Stimulated activated CD8-positive, alpha-beta memory T cell treated with anti-CD3 and anti-CD28 coated beads, Interleukin-12 subunit alpha, Interleukin-12 subunit beta, amount 100 ng/mL, for 1 hour (primary cell): ENCODE data around the gene DIP2B.
"Not testable (repeated sequence)": the region's sequence is repeated elsewhere in the genome, so short reads cannot be mapped to it uniquely, and the experiment has no call there.

Source experiments
- DNase-seq: peaks from one replicate; pipeline ENCODE4 v3.0.0-alpha.2; 2020; ENCODE audit warnings: low read depth

Gene DIP2B

DNA sequence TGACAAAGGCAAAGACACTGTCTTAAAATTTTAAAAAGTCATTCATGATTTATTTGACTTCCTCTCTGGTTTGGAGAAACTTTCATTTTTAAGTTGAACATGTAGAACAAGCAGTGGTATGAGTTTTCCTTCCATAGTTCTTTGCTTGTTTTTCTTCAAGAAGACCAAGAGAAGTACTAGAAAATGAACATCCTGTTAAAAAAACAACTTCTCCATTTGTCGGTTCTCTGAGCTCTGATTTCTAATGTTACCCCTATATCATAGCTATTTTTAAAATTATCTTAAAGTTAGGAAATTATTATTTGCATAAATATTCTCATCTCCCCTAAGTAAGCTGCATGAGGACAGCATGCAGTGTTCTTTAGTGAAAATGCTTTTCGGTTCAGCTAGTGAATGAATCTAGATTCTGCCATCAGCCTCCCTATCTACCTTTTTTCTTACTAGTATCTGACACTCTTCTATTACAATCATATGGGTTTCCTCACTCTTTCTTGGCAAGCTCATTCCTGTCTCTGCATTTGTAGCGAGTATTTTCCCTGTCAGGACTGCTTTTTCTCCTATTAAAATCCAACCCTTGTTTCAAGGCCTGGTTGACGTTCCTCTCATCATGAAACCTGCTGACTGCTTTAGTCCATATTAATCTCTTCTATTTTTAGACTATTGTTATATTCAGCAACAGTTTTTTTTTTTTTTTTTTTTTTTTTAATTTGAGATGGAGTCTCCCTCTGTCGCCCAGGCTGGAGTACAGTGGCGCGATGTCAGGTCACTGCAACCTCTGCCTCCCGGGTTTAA, 15.8 kb downstream of the DIP2B start:
- DNase-seq = no peak

DNA sequence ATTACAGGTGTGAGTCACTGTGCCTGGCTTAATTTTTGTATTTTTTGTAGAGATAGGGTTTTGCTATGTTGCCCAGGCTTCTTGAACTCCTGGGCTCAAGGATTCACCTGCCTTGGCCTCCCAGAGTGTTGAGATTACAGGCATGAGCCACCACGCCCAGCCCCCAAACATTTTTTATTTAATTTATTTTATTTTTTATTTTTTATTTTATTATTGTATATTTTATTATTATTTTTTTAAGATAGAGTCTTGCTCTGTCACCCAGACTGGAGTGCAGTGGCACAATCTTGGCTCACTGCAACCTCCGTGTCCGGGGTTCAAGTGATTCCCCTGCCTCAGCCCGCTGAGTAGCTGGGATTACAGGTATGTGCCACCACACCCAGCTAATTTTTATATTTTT, 17.0 kb downstream of the DIP2B start:
- not testable (repeated sequence) for DNase-seq

DNA sequence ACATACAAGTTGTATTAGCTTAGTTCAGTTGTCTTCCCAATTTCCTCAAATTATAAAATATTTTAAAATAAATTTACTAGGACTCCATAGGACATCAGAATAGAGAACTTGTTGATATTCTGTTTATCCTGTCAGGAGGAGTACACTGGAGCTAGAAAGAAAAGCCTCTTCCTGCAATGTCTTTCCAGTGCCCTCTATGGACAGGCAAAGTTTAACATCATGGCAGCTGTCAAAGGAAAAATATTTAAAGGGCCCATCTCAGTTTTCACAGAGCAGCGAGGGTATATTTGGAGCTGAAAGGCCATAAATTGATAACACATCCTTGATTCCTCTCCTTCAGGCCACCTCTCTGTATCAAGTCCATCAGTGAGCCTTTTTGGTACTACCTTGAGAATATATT, 19.0 kb downstream of the DIP2B start:
- DNase-seq = no peak

DNA sequence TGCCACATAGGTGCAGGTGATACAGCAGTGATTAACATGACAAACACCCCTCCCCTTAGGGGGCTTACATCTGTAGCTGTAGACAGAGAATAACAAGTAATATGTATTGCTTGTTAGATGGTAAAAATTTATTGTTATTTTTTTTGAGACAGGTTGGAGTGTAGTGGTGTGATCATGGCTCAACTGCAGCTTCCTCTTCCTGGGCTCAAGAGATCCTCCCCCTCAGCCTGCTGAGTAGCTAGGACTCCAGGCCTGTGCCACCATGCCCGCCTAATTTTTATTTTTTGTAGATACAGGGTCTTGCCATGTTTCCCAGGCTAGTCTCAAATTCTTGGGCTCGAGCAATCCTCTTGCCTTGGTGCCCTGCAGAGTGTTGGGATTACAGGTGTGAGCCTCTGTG, 19.8 kb downstream of the DIP2B start:
- no peak for DNase-seq

DNA sequence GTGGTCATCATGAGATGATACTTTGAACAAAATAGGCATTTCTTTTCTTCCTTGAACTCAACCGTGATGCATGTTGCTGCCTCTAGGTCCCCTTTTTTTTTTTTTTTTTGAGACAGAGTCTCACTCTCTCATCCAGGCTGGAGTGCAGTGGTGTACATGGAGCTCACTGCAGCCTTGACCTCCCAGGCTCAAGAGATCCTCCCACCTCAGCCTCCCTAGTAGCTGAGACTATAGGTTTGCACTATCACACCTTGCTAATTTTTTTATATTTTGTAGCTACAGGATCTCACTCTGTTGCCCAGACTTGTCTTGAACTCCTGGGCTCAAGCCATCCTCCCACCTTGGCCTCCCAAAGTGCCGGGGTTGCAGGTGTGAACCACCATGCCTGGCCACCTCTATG, 20.6 kb downstream of the DIP2B start:
- no peak for DNase-seq

DNA sequence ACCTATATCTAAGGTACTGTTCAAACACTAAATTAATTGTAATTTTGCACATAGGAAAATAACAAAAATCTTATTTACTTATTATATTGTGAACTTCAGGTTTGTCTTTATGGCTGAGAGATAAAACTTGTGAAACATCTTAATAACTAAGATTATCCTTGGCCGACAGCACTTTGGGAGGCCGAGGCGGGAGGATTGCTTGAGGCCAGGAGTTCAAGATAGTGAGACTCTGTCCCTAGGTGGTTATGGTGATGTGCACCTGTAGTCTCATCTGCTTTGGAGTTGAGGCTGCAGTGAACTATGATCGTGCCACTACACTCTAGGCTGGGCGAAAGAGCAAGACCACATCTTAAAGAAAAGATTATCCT, 22.6 kb downstream of the DIP2B start:
- DNase-seq = no peak

DNA sequence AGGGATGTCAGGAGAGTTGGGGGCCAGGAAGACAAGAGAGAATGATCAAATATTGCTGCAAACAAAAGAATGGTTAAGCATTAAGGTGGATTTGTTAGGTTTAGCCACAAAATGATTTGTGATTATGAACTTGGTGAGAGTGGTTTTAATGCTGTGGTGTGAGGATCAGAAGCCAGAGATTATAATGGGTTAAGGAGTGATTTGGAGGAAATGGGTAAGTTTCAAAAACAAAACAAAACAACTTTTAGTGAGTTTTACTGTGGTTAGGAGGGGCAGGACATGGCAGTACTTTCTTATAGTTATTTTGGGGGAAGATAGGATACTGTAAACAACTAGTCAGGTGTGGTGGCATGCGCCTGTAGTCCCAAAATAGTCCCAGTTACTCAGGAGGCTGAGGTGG, 24.0 kb downstream of the DIP2B start:
- DNase-seq = no peak

DNA sequence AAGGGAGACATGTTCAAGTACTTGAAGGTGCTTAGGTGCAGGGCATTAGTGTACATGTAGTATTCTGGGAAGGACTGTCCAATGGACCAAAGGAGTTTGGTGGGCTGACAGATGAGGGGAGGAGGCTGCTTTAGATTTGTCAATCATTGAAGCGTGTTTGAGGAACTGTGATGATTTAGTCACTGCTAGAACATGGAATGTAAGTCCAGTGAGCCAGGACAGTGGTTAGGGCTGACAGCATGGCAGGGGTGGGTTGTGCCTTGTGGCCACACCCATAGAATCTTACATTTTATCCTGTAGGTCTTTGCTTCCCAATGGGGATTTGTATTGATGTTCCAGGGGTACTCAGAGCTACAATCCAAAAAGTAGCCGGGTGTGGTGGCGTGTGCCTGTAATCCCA, 24.6 kb downstream of the DIP2B start:
- no peak for DNase-seq

DNA sequence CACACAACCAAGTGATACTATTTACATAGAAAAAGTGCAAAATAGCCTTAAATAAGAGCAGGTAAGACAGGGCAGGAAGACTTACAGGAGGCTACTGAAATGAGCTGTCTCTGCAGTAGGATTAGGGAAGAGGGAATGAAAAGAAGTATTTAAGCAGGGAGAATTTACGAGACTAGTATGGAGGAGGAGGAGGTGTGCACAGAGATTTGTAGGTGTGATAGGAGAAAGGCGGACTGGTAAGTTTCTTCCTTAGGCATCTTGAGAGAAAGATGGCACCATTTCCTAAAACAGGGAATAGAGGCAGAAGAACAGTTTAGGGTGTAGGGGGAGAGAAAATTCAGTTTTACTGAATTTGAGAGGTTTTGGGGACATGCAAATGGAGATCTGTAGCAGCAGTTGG, 25.7 kb downstream of the DIP2B start:
- DNase-seq = no peak

DNA sequence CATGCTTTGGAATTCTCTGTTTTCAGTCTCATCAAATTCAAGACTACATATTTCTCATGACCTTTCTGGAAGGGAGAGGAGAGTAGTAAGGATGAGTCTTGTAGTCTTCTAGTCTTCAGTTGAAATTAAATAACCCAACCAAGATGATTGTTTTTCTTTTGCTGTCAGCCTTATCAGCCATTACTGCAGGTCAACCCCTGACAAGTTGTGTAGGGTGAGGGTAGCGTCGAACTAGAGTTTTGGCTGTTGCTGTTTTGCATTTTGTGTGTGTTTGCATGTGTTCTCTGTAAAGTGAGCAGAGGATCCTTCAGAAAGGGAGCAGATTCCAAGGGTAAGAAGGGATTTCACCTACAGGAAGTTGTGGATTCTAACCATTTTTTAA, 28.4 kb downstream of the DIP2B start:
- DNase-seq = no peak

DNA sequence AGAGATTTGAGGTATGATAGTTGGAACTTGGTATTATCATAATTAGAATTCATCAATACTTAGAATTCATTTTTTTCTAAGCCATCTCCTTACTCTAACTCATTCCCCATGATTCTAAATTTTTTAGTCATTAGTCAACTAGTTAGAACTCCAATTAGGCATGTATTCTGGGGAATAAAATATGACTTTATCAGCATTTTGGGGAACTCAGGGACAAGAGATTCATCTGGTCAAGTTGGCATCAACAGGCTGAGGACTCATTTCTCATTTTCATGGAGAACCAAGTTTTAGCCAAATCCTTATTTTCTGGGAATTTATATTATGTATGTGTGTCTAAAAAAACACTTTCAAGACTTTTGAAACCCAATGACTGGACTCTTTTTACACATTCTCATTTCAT, 29.2 kb downstream of the DIP2B start:
- DNase-seq = no peak

DNA sequence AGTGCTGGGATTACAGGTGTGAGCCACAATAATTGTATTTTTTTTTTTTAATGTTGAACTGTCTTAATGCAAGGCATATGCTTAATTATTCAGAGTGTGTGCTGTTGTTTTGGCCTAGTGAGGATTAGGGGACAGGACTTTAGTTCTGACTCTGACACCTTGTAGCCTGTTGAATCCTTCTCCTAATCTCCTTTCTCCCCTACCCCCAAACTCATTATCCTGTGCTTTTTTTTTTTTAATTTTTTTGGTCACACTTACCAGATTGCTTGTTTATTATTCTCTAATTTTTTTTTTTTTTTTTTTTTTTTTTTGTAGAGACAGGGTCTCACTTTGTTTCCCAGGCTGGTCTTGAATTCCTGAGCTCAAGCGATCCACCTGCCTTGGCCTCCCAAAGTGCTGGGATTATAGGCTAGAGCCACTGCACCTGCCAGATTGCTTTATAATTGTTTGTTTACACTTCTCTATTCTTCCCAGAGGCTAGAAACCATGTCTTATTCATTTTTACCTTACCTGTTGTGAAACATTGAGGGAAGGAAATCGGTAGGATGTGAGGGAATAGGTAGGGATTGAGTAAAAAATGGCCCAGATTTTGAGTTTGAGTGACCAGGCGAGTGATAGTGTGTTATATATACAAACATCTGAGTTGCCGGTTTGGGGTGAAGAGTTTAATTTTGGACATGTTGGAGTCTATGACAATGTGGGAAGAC, 32.2 kb downstream of the DIP2B start:
- no peak for DNase-seq

DNA sequence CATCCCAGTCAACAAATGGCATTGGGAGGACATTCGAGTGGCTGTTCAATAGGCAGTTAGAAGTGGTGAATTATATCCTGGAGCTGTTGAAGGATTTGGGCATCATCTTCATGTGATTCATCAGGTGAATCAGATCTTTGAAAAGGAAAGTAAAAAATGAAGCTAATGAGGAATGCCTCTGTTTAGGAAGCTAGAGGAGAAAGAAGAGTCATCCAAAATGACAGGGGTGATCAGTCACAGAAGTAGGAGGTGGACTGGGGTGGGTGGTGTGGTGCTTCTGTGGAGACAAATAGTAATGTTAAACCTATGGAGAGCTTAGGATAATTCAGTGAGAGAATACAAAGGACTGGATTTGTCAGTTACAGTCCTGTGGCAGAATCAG, 32.7 kb downstream of the DIP2B start:
- DNase-seq = no peak

DNA sequence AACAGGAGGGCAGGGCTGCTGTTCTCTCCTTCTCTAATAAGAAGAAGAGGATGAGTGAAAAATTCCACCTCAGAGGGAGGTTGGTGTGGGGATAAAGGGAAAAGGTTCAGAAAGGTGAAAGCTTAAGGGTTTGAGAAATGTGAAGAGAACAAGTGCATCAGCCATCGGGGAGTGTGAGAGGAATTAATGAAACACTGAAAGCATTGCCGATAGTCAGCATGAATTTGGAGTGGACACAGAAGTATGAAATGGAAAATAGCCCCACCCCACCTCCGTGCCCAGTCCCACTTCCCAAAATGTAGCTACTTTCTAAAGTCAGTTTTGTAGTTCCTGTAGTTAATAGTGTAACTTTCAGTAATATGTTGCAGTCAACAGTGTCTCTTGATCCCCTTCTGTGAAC, 33.4 kb downstream of the DIP2B start:
- no peak for DNase-seq

DNA sequence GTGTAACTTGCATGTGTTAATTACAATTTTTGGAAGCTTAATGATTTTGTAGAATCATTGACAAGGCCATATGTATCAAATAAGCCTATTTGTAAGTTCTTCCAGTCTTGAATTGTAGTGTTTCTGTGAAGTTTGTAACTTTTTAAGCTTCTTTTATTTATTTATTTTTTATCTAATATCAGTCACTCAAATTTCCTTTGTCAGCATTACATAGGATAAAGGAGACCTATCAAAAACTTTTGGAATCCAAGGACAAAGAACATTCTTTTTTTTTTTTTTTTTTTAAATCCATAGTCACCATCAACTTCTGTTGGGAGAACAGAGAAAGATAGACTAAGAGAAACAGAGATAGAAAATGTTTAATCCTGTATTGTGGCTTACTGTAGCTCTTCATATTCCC, 36.4 kb downstream of the DIP2B start:
- no peak for DNase-seq

DNA sequence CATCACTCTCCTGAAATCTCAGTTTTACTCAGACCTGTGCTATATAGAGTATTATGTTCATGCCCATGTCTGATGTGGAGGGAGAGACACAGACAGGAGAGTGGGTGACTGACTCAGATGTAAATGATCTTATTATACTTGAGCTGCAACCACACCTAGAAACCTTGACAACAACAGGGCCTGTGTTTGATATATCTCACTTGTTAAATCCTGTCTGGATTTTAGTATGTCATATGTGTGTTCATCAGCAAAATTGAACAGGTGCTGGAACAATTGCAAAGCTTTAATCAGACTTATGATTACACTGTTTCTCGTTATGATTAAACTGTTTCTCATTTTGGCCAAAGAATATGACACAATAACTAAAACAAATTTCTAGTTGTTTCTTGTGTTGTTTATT, 37.7 kb downstream of the DIP2B start:
- no peak for DNase-seq

DNA sequence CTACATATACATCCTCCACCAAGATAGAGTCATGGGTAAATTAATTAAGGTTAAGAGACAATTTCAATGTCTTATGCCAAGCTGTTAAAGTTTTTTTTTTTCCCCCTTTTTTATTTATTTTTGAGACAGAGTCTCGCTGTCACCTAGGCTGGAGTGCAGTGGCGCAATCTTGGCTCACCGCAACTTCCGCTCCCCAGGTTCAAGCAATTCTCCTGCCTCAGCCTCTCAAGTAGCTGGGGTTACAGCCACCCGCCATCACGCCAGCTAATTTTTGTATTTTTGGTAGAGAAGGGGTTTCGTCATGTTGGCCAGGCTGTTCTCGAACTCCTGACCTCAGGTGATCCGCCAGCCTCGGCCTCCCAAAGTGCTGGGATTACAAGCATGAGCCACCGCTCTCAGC, 38.4 kb downstream of the DIP2B start:
- DNase-seq = not testable (repeated sequence)

DNA sequence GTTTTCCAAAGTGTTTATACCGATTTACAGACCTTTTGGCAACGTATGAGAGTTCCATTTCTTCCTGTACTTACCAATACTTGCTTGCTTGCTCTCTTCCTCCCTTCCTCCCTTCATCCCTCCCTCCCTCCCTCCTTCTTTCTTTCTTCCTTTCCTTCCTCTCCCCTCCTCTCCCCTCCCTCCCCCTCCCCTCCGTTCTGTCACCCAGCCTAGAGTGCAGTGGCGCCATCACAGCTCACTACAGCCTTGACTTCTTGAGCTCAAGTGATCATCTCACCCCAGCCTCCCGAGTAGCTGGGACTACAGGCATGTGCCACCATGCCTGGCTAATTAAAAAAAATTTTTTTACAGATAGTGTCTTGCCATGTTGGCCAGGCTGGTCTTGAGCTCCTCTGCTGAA, 40.4 kb downstream of the DIP2B start:
- DNase-seq = no peak

DNA sequence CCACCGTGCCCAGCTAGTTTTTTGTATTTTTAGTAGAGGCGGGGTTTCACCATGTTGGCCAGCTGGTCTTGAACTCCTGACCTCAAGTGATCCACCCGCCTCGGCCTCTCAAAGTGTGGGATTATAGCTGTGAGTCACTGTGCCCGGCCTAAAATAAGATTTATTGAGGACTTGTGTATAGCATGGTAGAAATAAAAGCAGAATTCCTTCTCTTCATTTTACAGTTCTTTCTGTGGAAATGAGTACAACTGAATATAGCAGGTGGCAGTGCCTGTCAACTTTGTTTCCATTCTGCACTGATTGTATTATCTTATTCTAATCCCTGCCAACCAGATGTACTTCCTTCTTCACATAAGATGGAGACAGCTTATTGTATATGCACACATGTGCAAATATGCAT, 41.0 kb downstream of the DIP2B start:
- DNase-seq = no peak

DNA sequence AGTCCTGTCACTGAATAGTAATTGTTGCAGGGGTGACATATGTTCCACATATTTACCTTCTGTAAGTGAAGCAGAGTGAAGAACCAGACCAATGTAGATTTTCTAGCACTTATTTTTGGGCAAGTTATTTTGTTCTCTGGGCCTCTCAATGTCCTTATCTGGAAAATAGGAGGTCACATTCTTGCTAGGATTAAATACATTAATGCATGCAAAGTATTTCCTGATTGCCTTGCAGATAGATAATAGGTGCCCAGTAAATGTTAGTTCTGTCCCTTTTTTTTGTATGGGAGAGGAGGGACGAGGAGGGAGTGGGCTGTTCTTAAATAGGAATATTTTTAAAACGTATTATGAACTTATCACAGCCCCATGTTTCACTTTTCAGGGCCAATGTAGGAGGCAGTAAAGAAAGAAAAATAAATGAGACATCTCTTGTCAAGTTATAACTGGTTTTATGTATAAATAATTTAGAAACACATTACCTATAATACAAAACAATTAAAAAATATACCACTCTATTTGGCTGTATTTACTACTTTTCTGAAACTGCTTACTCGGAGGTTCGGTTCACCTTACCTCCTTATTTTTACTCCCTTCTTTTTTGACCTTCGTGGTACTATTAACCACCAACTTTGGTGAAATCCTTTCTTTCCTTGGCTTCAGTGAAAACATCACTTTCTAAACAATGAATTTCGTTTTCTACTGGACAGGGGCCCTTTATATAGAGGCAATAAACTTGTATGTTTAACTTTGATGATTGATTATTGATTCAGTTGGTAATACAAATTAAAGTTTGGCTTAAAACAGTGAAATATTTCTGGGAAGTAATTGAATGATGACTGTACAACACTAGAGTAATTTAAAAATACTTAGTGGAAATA, 41.9 kb downstream of the DIP2B start:
- DNase-seq = no peak

DNA sequence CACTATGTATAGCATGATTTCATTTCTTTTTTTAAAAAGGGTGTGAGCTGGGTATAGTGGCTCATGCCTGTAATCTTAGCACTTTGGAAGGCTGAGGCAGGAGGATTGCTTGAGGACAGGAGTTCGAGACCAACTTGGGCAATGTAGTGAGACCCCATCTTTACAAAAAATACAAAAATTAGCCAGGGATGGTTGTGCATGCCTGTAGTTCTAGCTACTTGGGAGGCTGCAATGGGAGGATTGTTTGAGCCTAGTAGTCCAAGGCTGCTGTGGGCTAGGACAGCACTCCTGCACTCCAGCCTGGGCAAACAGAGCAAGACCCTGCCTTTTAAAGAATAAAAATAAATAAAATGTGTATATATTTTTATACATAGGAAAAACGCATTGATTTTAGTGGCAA, 43.0 kb downstream of the DIP2B start:
- no peak for DNase-seq

DNA sequence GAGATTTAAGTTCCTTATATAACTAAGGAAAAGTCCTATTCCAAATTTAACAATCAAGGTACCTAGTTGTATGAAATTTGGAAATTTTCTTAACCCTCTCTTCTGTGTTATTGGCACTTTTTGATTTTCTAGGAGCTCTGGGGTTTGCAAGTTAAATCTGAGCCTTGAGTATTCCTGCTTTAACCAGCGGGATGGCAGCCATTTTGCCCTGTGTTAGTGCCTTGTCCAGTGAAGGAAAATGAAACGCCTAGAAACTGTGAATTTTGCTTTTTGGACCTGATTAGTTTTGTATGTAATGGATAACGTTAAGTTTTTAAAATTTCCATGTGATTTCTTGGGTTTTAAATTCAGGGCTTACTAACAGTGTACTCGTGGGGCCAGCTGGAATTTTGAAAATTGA, 45.1 kb downstream of the DIP2B start:
- no peak for DNase-seq
